ENCODE data around the gene TAOK3.

Gene TAOK3

DNA sequence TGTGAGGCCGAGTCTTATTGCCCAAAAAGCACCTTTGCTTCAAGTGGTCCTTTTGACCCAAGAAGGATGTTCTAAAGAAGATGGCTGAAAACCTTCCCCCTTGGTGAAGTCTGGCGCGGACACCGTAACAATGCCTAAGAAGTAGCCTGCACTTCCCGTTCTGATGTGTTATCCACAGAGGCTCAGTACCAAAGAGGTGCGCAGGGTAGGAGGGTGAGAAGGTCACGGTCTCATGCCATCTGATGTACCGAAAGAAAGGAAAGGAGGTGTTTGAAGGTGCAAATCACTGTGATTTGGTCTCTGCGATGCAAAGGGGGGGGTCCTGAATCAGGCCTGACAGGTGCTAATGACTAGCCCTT, 226.9 kb downstream of the TAOK3 start:
- Histone ChIP-seq H3K9me2 (replicated peaks; ENCODE audit: insufficient read depth, low read length) (no peaks in the 10 kb centered on the region), H3K36me3 (ENCODE audit: low read length) (peaks cover 2% of the 10 kb centered on the region; the same call in 1 of the 2 replicates), H3K27ac (ENCODE audit: low read depth, low read length) (no peak overlapping the region), H3K9ac (ENCODE audit: low read length) (no peak overlapping the region), H2AFZ (ENCODE audit: low read depth, low read length, severe bottlenecking) (no peak overlapping the region), H4K20me1 (ENCODE audit: low read depth, low read length) (no peaks in the 10 kb centered on the region), H3K4me3 (ENCODE audit: insufficient read depth, low read length, poor library complexity, severe bottlenecking) (no peak overlapping the region), H3F3A (ENCODE audit: insufficient read depth) (0 out of 2 replicates have a peak, but pooled peaks cover 4% of the 10 kb centered on the region), H3K4me2 (ENCODE audit: low read depth, low read length, poor library complexity, severe bottlenecking) (no peak overlapping the region), H3K9me3 (ENCODE audit: insufficient read depth, low read length) (no peaks in the 10 kb centered on the region), H3K79me2 (ENCODE audit: insufficient read depth, low read length) (no peaks in the 10 kb centered on the region), H3K27me3 (ENCODE audit: low read length) (no peaks in the 10 kb centered on the region)
- TF ChIP-seq EZH2phosphoT487 (conservative IDR thresholded peaks at IDR 0.05; ENCODE audit: low read length) = no peak
- TF ChIP-seq, protein P1, sequence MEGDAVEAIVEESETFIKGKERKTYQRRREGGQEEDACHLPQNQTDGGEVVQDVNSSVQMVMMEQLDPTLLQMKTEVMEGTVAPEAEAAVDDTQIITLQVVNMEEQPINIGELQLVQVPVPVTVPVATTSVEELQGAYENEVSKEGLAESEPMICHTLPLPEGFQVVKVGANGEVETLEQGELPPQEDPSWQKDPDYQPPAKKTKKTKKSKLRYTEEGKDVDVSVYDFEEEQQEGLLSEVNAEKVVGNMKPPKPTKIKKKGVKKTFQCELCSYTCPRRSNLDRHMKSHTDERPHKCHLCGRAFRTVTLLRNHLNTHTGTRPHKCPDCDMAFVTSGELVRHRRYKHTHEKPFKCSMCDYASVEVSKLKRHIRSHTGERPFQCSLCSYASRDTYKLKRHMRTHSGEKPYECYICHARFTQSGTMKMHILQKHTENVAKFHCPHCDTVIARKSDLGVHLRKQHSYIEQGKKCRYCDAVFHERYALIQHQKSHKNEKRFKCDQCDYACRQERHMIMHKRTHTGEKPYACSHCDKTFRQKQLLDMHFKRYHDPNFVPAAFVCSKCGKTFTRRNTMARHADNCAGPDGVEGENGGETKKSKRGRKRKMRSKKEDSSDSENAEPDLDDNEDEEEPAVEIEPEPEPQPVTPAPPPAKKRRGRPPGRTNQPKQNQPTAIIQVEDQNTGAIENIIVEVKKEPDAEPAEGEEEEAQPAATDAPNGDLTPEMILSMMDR (IDR thresholded peaks at IDR 0.05; ENCODE audit: insufficient read depth, low read length, poor library complexity, severe bottlenecking) = no peak

DNA sequence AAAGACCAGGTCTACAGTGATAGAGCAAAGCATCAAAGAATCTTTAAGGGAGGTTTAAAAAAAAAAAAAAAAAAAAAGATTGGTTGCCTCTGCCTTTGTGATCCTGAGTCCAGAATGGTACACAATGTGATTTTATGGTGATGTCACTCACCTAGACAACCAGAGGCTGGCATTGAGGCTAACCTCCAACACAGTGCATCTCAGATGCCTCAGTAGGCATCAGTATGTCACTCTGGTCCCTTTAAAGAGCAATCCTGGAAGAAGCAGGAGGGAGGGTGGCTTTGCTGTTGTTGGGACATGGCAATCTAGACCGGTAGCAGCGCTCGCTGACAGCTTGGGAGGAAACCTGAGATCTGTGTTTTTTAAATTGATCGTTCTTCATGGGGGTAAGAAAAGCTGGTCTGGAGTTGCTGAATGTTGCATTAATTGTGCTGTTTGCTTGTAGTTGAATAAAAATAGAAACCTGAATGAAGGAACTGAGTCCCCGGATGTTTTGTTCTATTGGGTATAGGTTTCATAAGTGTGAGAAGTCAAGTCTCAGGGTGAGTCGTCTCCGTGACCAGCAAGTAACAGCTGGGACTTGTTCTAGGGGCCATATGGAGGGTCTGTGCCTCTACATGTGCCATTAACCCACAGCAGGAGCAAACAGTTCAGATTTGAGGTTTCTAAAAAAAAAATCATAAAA, 227.5 kb downstream of the TAOK3 start:
- H3K9me2 ChIP-seq (replicated peaks; ENCODE audit: insufficient read depth, low read length) = no peaks in the 10 kb centered on the region
- H3K4me3 ChIP-seq (ENCODE audit: insufficient read depth, low read length, poor library complexity, severe bottlenecking) = no peak overlapping the region
- H3K9ac ChIP-seq (ENCODE audit: low read length) = no peak overlapping the region
- H4K20me1 ChIP-seq (ENCODE audit: low read depth, low read length) = no peaks in the 10 kb centered on the region
- TF ChIP-seq, protein P1 (IDR thresholded peaks at IDR 0.05; ENCODE audit: insufficient read depth, low read length, poor library complexity, severe bottlenecking) = no peak
- no peak for TF ChIP-seq EZH2phosphoT487 (conservative IDR thresholded peaks at IDR 0.05; ENCODE audit: low read length)
- no peaks in the 10 kb centered on the region for H3K27me3 ChIP-seq (ENCODE audit: low read length)
- peaks cover 2% of the 10 kb centered on the region; the same call in 1 of the 2 replicates for H3K36me3 ChIP-seq (ENCODE audit: low read length)
- H3K9me3 ChIP-seq (ENCODE audit: insufficient read depth, low read length) = no peaks in the 10 kb centered on the region
- H3K4me2 ChIP-seq (ENCODE audit: low read depth, low read length, poor library complexity, severe bottlenecking) = no peak overlapping the region
- H3K27ac ChIP-seq (ENCODE audit: low read depth, low read length) = no peak overlapping the region
- no peaks in the 10 kb centered on the region for H3K79me2 ChIP-seq (ENCODE audit: insufficient read depth, low read length)
- H3F3A ChIP-seq (ENCODE audit: insufficient read depth) = 0 out of 2 replicates have a peak, but pooled peaks cover 4% of the 10 kb centered on the region
- H2AFZ ChIP-seq (ENCODE audit: low read depth, low read length, severe bottlenecking) = no peak overlapping the region

DNA sequence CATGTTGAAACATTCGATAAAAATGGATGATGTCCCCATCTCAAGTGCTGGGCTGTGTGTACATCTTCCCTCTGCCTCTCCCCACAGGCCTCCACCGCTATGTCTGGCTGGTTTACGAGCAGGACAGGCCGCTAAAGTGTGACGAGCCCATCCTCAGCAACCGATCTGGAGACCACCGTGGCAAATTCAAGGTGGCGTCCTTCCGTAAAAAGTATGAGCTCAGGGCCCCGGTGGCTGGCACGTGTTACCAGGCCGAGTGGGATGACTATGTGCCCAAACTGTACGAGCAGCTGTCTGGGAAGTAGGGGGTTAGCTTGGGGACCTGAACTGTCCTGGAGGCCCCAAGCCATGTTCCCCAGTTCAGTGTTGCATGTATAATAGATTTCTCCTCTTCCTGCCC, 228.2 kb downstream of the TAOK3 start:
- H3K27ac ChIP-seq (ENCODE audit: low read depth, low read length) = no peak overlapping the region
- H3K9me2 ChIP-seq (replicated peaks; ENCODE audit: insufficient read depth, low read length) = no peaks in the 10 kb centered on the region

More for the DNA sequence above, 228.2 kb downstream of the TAOK3 start:
- H3K27me3 ChIP-seq (ENCODE audit: low read length) = no peaks in the 10 kb centered on the region
- no peaks in the 10 kb centered on the region for H4K20me1 ChIP-seq (ENCODE audit: low read depth, low read length)
- no peaks in the 10 kb centered on the region for H3K36me3 ChIP-seq (ENCODE audit: low read length)
- TF ChIP-seq, protein P1 (IDR thresholded peaks at IDR 0.05; ENCODE audit: insufficient read depth, low read length, poor library complexity, severe bottlenecking) = no peak
- no peak for TF ChIP-seq EZH2phosphoT487 (conservative IDR thresholded peaks at IDR 0.05; ENCODE audit: low read length)
- no peaks in the 10 kb centered on the region for H3K79me2 ChIP-seq (ENCODE audit: insufficient read depth, low read length)
- H3K9me3 ChIP-seq (ENCODE audit: insufficient read depth, low read length) = no peaks in the 10 kb centered on the region
- no peak overlapping the region for H3K4me2 ChIP-seq (ENCODE audit: low read depth, low read length, poor library complexity, severe bottlenecking)
- no peak overlapping the region for H2AFZ ChIP-seq (ENCODE audit: low read depth, low read length, severe bottlenecking)
- 0 out of 2 replicates have a peak, but pooled peaks cover 4% of the 10 kb centered on the region for H3F3A ChIP-seq (ENCODE audit: insufficient read depth)
- no peak overlapping the region for H3K4me3 ChIP-seq (ENCODE audit: insufficient read depth, low read length, poor library complexity, severe bottlenecking)
- no peak overlapping the region for H3K9ac ChIP-seq (ENCODE audit: low read length)

Data from SU-DHL-6 (cell line).